NT2/D1 (cell line): Measurements from ENCODE around the gene DNAH17.

Source experiments
- YY1 ChIP-seq: IDR thresholded peaks from 2 replicates; pipeline ENCODE4 v1.6.1; 2011; ENCODE audit not compliant: insufficient read length, insufficient read depth
- ZNF274 ChIP-seq: IDR thresholded peaks from 2 replicates; pipeline ENCODE4 v1.6.1; 2011; ENCODE audit warnings: mild to moderate bottlenecking, low read depth, low read length

DNA sequence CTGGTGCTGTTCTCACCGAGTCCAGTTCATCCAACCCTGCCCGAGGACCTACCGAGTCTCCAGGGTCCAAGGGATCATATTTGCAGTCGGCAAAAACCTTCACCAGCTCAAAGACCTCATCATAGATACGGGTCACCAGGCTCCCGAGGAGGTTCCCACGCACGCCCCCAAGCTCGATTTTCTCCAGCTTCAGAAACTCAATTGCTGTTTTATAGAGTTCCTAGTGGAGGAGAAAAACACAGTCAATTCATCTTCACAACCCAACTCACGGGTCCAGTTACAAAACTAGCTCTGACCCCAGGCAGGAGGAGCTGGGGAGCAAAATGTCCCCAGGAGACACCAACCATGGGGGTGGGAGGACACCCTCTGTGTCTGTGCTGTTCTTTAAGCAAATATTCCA, 10.2 kb downstream of the DNAH17 start:
- TF ChIP-seq ZNF274 (no peak), YY1 (no peak)
